Natural killer cell (primary cell): Measurements from ENCODE around the gene SRRT. TPM values are rescaled to one million over a fixed set of nuclear protein-coding genes. Genes with fewer than 3 reads are reported as not detected.
"Not testable (repeated sequence)": the region's sequence is repeated elsewhere in the genome, so short reads cannot be mapped to it uniquely, and the experiment has no call there.

Source experiments
- ATAC-seq, 3 donors: fragments of 150-1000 bp in 2 of 3; fragments of 200-7000 bp in 1 of 3; cut with Tn5 transposase; 1 replicate in 1 of 3; 2 replicates in 2 of 3; pipeline ENCODE4 v1.10.0; 2021; ENCODE audit warnings: mild to moderate bottlenecking in 2 of 3, moderate library complexity in 2 of 3
- DNase-seq, 2 donors: peaks; one replicate each; pipeline versions ENCODE4 v3.0.0 to v3.0.0-alpha.2; 2013 to 2021; ENCODE audit warnings: mixed read lengths in 1 of 2
- H3K27ac ChIP-seq: one replicate; pipeline ENCODE4 v1.5.1; 2013; ENCODE audit warnings: mild to moderate bottlenecking, low read length
- H3K27me3 ChIP-seq: one replicate; pipeline ENCODE4 v1.6.1; 2013; ENCODE audit warnings: low read length; ENCODE audit not compliant: control insufficient read depth, insufficient read depth
- H3K36me3 ChIP-seq: one replicate; pipeline ENCODE4 v1.6.1; 2013; ENCODE audit warnings: low read length; ENCODE audit not compliant: control insufficient read depth, insufficient read depth
- H3K4me1 ChIP-seq: one replicate; pipeline ENCODE4 v1.6.1; 2013; ENCODE audit warnings: low read length; ENCODE audit not compliant: control insufficient read depth, insufficient read depth
- H3K4me3 ChIP-seq: one replicate; pipeline ENCODE4 v1.5.1; 2013; ENCODE audit warnings: low read length
- H3K9me3 ChIP-seq: one replicate; pipeline ENCODE4 v1.6.1; 2013; ENCODE audit warnings: low read length; ENCODE audit not compliant: control insufficient read depth, insufficient read depth
- H3K27ac Mint-ChIP-seq, 2 donors: one replicate each; pipeline ENCODE4 v1.8.0; 2022; ENCODE audit warnings: mild to moderate bottlenecking in 2 of 2, mixed read lengths in 2 of 2, moderate library complexity in 1 of 2
- H3K27me3 Mint-ChIP-seq, 2 donors: one replicate each; pipeline ENCODE4 v1.8.0; 2022; ENCODE audit warnings: low read depth in 2 of 2, mixed read lengths in 2 of 2
- H3K36me3 Mint-ChIP-seq: one replicate; pipeline ENCODE4 v1.8.0; 2022; ENCODE audit warnings: mixed read lengths
- H3K4me1 Mint-ChIP-seq, 2 donors: one replicate each; pipeline ENCODE4 v1.8.0; 2022; ENCODE audit warnings: mixed read lengths in 2 of 2
- H3K4me3 Mint-ChIP-seq: one replicate; pipeline ENCODE4 v1.8.0; 2022; ENCODE audit warnings: mild to moderate bottlenecking, moderate library complexity, mixed read lengths
- H3K9me3 Mint-ChIP-seq, 2 donors: one replicate each; pipeline ENCODE4 v1.8.0; 2022; ENCODE audit warnings: mixed read lengths in 2 of 2
- CTCF ChIP-seq: fragments of 200-600 bp; IDR thresholded peaks from one replicate; pipeline ENCODE4 v1.8.0; 2022; ENCODE audit warnings: antibody characterized with exemption
- WGBS: methylation state at CpG from one replicate; pipeline ENCODE4 v1.1.7; 2013; ENCODE audit warnings: missing lambda C conversion rate; ENCODE audit not compliant: insufficient coverage; 5-methylcytosine and 5-hydroxymethylcytosine counted together
- intact Hi-C: fragments of 100-400 bp; cut with micrococcal nuclease; formaldehyde crosslinking; loops from one replicate; pipeline ENCODE4 v1.14.2; 2022
- total RNA-seq, 4 donors: library from RNA; stranded (reverse); fragments of 120-200 nt in 1 of 4; gene quantifications; one replicate each; pipeline versions ENCODE4 v1.2.3 to v1.2.4, GENCODE V29; 2013 to 2022

The SRRT gene
- total RNA-seq, 3 donors from 2014 or later (not counting 1 experiment from before 2014, with no cell fraction given) = 281 to 307 (median 288) TPM

GRCh38 chr7:100847360-100847759 lies 27.5 kb upstream of the SRRT start:
- H3K27ac Mint-ChIP-seq = no peak overlapping the region
- Histone ChIP-seq H3K36me3 (no peaks in the 10 kb centered on the region), H3K27ac (no peak overlapping the region), H3K9me3 (no peaks in the 10 kb centered on the region), H3K27me3 (no peaks in the 10 kb centered on the region), H3K4me1 (peaks cover 11% of the 10 kb centered on the region), H3K4me3 (no peak overlapping the region)
- H3K36me3 Mint-ChIP-seq = no peaks in the 10 kb centered on the region
- H3K4me1 Mint-ChIP-seq = peaks cover 7 to 8% of the 10 kb centered on the region in 2 donors
- no peak for DNase-seq
- 94% methylated on average over 4 of the region's 4 CpGs for WGBS
- no peak overlapping the region for H3K4me3 Mint-ChIP-seq
- H3K9me3 Mint-ChIP-seq = no peaks in the 10 kb centered on the region
- no peak for ATAC-seq
- peaks cover 0 to 4% of the 10 kb centered on the region in 2 donors for H3K27me3 Mint-ChIP-seq
- no peak for TF ChIP-seq CTCF
- intact Hi-C loops = no loop called here

- DNase-seq (peak; percentile 71 to 91), ATAC-seq (peak; percentile 90 to 94 (median 92))
- no peaks in the 10 kb centered on the region for H3K9me3 Mint-ChIP-seq
- H3K36me3 ChIP-seq = peaks cover 8% of the 10 kb centered on the region
- H3K27ac ChIP-seq = peak within 1 kb of the TSS; percentile 59
- under 1% methylated on average over 71 of the region's 71 CpGs for WGBS
- peak within 1 kb of the TSS; percentile 71 to 87 for H3K27ac Mint-ChIP-seq
- TF ChIP-seq CTCF = peak; percentile 98
- H3K4me3 Mint-ChIP-seq = peak within 1 kb of the TSS; percentile 97
- peak within 1 kb of the TSS; percentile 71 for H3K4me3 ChIP-seq
- intact Hi-C loops = loop anchor here (5.0 to 10.0 kb wide), 2 partner anchors 55 to 377 kb away; partner anchors contain the start of gene TSC22D4
- peaks cover 8 to 31% of the 10 kb centered on the region in 2 donors for H3K4me1 Mint-ChIP-seq
- peaks cover 0 to 3% of the 10 kb centered on the region in 2 donors for H3K27me3 Mint-ChIP-seq
- peaks cover 28% of the 10 kb centered on the region for H3K4me1 ChIP-seq
- H3K9me3 ChIP-seq = no peaks in the 10 kb centered on the region
- H3K36me3 Mint-ChIP-seq = no peaks in the 10 kb centered on the region
- no peaks in the 10 kb centered on the region for H3K27me3 ChIP-seq
These were observed 22.6 kb upstream of the SRRT start, which contains the start of gene SLC12A9 for GRCh38 chr7:100852048-100852872. Gene SLC12A9 (plus strand): TSS chr7:100852713. CDS start chr7:100854198, 1,485 bp downstream.

GRCh38 chr7:100854146-100854895 lies 20.6 kb upstream of the SRRT start:
- no peaks in the 10 kb centered on the region for H3K27me3 Mint-ChIP-seq
- H3K9me3 Mint-ChIP-seq = no peaks in the 10 kb centered on the region
- DNase-seq (peak in 1 of 2 donors; percentile 3), ATAC-seq (no peak)
- H3K4me1 Mint-ChIP-seq = peaks cover 8 to 32% of the 10 kb centered on the region in 2 donors
- Histone ChIP-seq H3K36me3 (peaks cover 11% of the 10 kb centered on the region), H3K4me1 (peaks cover 28% of the 10 kb centered on the region), H3K27ac (no peak overlapping the region), H3K9me3 (no peaks in the 10 kb centered on the region), H3K4me3 (no peak overlapping the region), H3K27me3 (no peaks in the 10 kb centered on the region)
- WGBS = 96% methylated on average over 14 of the region's 14 CpGs
- H3K36me3 Mint-ChIP-seq = no peaks in the 10 kb centered on the region
- intact Hi-C loops = loop anchor here (5.0 to 10.0 kb wide), 2 partner anchors 57 to 380 kb away; partner anchors contain the start of gene TSC22D4
- TF ChIP-seq CTCF = no peak
- peak overlapping the region; percentile 47 for H3K4me3 Mint-ChIP-seq
- H3K27ac Mint-ChIP-seq = no peak overlapping the region

GRCh38 chr7:100854899-100855298 lies 20.0 kb upstream of the SRRT start:
- ATAC-seq, H3K27me3 Mint-ChIP-seq, H3K4me3 ChIP-seq, H3K9me3 Mint-ChIP-seq, H3K27ac ChIP-seq, H3K4me3 Mint-ChIP-seq, H3K9me3 ChIP-seq, H3K27me3 ChIP-seq, H3K36me3 Mint-ChIP-seq: not testable (repeated sequence)
- peaks cover 28% of the 10 kb centered on the region for H3K4me1 ChIP-seq
- peaks cover 14% of the 10 kb centered on the region for H3K36me3 ChIP-seq
- peak in 1 of 2 donors; percentile 2 for DNase-seq
- Mint-ChIP-seq H3K27ac (peak overlapping the region in 1 of 2 donors; percentile 41), H3K4me1 (peaks cover 8 to 32% of the 10 kb centered on the region in 2 donors)
- intact Hi-C loops = loop anchor here (5.0 to 10.0 kb wide), 2 partner anchors 58 to 380 kb away; partner anchors contain the start of gene TSC22D4
- 99% methylated on average over 9 of the region's 9 CpGs for WGBS
